Fibroblast of villous mesenchyme (primary cell): Measurements from ENCODE around the gene C1QL4. TPM values are rescaled to one million over a fixed set of nuclear protein-coding genes. Genes with fewer than 3 reads are reported as not detected.
A peak's percentile ranks its signal among the peaks of the same experiment; 100 is the strongest.

Experiments used
- DNase-seq: peaks from one replicate; pipeline ENCODE4 v3.0.0-alpha.2; 2010; ENCODE audit warnings: low read depth
- H3K4me3 ChIP-seq: 2 replicates; pipeline ENCODE4 v1.5.1; 2011; ENCODE audit warnings: low read depth, mild to moderate bottlenecking, low read length
- CTCF ChIP-seq: IDR thresholded peaks from 2 replicates; pipeline ENCODE4 v1.5.1; 2012; ENCODE audit warnings: low read depth, mild to moderate bottlenecking, low read length; ENCODE audit not compliant: insufficient read depth
- total RNA-seq: library from RNA; depleted of rRNA; stranded (reverse); fragments of >200 nt; gene quantifications from 2 replicates; pipeline ENCODE4 v1.2.3, GENCODE V29; 2012

Gene C1QL4
- total RNA-seq, 1 donor = not detected

- DNase-seq = no peak
- H3K4me3 ChIP-seq = no peak overlapping the region
- no peak for TF ChIP-seq CTCF
Observed at GRCh38 chr12:49359671-49360070, 22.7 kb upstream of the C1QL4 start.

- no peak overlapping the region for H3K4me3 ChIP-seq
- peak; percentile 85 for TF ChIP-seq CTCF
Observed at GRCh38 chr12:49358483-49359141, 21.6 kb upstream of the C1QL4 start.

GRCh38 chr12:49357103-49357678 is 20.2 kb upstream of the C1QL4 start:
- TF ChIP-seq CTCF = peak; percentile 50
- peak; percentile 69 for DNase-seq
- no peak overlapping the region for H3K4me3 ChIP-seq

More at GRCh38 chr12:49358483-49359141, 21.6 kb upstream of the C1QL4 start:
- DNase-seq = peak; percentile 76

- TF ChIP-seq CTCF = no peak
- no peak for DNase-seq
- no peak overlapping the region for H3K4me3 ChIP-seq
Observed at GRCh38 chr12:49355913-49356312, 18.9 kb upstream of the C1QL4 start.

- no peak for DNase-seq
- H3K4me3 ChIP-seq = no peak overlapping the region
- no peak for TF ChIP-seq CTCF
Observed at GRCh38 chr12:49352351-49352750, 15.4 kb upstream of the C1QL4 start.

- no peak for TF ChIP-seq CTCF
- DNase-seq = no peak
Observed at GRCh38 chr12:49349266-49349665, 12.3 kb upstream of the C1QL4 start.

More at GRCh38 chr12:49349266-49349665, 12.3 kb upstream of the C1QL4 start:
- no peak overlapping the region for H3K4me3 ChIP-seq
